Activated gamma-delta T cell (primary cell): Measurements from ENCODE around the gene MXD1.
"Not testable (repeated sequence)": the region's sequence is repeated elsewhere in the genome, so short reads cannot be mapped to it uniquely, and the experiment has no call there.

Experiments
- DNase-seq: peaks from one replicate; lab custom pipeline; 2025; lab: John Stamatoyannopoulos, UW

The MXD1 gene

DNA sequence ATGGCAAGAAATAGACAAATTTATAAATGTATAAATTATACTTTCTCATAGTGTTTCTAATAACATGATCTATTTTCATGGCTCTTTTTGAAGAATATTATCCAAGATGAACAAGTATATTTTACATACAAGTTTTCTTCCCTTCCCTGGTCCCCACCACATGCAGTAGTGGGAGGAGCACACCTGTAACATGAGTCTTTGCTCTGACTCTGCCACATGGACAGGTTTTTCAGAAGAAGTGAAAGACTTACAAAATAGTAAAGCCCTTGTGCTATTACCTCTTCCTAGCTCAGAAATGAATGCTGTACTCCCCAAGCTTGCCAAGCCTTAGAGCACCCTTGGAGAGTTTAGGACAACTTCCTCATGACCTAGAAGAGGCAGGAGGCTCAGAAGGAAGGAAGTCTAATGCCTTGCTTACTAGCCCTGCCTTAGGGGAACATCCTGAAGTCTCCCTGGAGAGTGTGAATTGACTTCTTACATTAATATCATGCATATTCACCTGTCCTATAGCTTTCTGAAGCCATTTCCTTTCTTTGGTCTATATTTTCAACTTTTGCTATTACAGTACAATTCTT, 18.4 kb downstream of the MXD1 start:
- no peak for DNase-seq

DNA sequence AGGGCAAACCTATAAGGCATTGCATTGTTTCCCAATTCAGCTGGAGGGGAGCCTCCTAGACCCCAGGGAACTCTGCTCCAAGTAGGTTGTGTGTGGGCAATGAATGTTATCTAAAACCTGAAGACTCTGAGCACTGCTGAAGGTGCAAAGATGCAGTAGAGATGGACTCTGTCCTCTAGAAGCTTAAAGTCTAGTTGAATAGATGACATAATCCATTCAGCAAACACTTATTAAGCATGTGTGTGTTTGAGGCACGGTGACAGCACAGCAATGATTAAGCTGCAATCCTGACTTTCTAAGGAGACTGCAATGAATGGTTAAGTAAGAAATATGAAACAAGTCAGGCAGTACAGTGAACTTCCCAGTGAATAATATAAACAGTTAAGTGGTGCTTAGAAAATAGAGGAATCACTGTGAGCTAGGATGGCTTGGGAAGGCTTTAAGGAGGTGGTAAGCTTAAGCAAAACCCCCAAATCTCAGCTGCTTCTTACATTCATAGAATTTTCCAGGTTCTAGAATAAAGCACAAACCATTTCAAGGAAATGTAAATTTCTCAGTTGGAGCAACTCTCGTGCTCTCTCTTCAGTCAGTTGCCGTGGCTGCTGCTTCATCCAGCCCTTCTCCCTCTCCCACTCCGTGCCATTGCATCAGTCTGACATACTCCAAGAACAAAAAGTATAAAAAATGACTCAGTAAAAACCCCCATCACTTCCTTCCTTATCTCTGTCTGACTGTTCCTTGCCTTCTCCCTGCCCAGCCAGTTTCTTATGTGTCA, 19.1 kb downstream of the MXD1 start:
- DNase-seq, result no peak

- no peak for DNase-seq
Observed at GRCh38 chr2:69934614-69934908, 19.7 kb downstream of the MXD1 start.

- no peak for DNase-seq
Observed at GRCh38 chr2:69935011-69935410, 20.1 kb downstream of the MXD1 start.

DNA sequence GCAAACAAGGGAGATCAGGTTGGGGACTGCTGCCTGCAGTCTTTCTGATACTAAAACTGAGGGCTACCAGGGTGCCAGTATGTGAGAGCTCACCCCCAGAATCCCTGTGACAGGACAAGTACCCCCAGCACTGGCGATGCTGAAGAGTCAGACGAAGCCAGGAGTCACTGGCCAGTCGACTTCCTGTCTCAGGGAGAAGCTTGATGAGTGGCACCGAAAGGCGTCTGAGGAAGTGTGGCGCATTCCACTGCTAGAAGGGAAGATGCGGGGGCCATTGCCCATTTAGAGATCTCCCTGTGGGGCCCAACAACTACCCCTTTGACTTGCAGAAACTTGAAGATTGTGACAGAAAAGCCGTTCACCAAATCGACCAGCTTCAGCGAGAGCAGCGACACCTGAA, 22.0 kb downstream of the MXD1 start:
- no peak for DNase-seq

- no peak for DNase-seq
Observed at GRCh38 chr2:69937968-69938367, 23.1 kb downstream of the MXD1 start.

DNA sequence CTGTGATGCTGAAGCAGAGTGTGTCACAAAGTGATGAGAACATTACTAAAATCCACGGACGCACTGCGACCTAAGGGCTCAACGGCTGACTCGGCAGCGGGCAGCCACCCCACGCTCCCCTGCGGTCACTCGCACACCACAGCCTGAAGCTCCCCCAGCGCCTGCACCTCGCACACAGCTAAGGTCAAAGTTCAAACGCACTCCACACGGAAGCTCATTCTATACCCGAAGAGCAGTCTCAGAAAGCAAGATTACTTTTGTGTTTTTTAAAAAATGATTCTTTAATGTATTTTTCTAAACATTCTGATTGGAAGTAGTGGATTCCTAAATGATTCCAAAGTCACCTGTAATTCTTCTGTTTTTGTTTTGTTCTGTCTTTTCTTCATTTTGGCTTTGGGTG, 24.8 kb downstream of the MXD1 start:
- DNase-seq, result no peak

GRCh38 chr2:69940691-69941090, 25.8 kb downstream of the MXD1 start:
- DNase-seq, result no peak

DNA sequence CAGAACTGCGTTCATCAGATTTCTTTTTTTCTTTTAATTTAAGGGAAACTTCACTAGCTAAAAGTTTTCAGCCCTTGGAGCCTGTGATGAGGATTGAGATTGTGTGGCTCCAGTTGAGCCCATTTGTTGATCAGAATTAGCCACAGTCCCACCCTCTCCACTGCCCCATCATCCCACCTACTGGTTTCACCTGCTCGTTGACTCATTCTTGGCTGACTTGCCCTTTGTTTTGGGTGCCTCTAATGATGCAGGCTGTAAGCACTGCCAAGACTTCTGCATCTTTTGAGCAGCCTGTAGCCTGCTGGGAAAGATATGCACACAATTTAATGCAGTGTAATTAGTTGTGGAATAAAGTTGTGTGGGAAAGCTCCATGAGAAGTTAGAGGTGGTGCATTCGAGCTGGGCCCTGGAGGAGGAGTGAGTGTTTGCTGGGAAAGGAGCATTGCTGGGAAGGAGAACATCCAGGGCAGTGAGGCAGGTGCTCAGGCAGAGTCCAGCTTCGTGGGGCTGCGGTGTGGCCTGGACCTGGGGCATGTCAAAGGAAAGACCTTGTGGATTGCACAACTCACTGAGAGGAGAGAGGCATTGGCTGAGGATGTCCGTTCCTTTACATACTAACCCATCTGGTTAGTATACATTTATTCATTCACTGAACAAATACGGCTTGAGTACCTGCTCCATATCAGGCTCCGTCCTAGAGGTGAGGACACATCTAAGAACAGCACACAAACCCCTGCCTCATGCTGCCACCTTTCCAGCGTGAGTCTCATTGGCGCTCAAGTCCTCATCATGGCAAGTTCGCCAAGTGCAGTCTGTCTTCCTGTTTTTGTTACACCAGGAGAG, 28.3 kb downstream of the MXD1 start:
- DNase-seq, result no peak

GRCh38 chr2:69943843-69944525, 29.1 kb downstream of the MXD1 start:
- DNase-seq, result no peak

DNA sequence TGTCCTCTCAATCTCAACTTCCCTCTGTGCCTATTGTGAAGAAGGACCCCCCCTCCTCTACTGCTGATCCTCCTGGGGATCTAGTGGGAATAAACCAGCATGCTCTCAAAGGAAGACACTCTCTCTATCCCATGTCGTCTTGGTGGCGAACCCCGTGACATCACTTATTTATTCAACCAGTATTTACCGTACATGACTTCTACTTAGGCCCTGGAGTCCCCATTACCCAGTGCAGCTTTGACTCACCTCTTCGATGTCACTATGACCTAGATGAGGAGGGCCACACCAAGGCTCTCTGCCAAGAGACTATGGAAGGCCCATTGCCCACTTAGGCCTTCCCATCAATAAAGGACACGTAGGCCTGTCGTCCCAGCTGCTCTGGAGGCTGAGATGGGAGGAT, 29.8 kb downstream of the MXD1 start:
- DNase-seq, result no peak

GRCh38 chr2:69945441-69945840, 30.5 kb downstream of the MXD1 start:
- no peak for DNase-seq

GRCh38 chr2:69945941-69946340, 31.0 kb downstream of the MXD1 start:
- no peak for DNase-seq

GRCh38 chr2:69946351-69947324, 31.7 kb downstream of the MXD1 start:
- DNase-seq, result no peak

- DNase-seq, result no peak
Observed at GRCh38 chr2:69947325-69947931, 32.5 kb downstream of the MXD1 start.

- DNase-seq, result no peak
Observed at GRCh38 chr2:69948032-69948962, 33.4 kb downstream of the MXD1 start.

DNA sequence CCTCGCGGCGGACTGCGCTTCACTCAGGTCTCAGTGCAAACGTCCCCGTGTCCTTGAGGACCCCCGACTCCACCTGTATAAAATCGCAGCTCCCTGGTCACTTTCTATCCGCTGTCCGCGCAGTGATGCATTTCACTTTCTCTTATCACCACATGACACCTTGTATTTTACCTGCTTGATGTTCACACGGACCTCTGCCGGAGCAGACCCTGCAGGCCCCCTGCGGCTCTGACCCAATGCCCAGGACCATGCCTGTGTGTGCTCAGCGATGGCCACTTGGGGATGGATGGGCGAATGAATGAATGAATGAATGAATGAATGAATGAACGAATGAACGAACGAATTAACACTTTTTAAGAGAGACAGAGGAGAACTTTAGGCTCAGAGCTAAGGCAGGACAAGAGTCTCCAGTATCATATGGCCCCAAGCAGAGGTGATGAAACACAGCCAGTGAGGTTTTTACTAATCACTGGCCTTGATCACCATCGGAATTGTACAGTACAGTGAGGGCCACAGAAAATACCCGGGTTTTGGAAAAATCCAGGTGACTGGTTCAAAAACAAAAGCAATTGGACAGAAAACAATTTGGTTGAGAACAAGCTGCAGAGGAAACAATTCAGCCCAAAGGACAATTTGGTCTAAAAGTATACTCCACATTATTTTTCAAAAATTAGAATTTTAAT, 34.2 kb downstream of the MXD1 start:
- DNase-seq, result no peak

DNA sequence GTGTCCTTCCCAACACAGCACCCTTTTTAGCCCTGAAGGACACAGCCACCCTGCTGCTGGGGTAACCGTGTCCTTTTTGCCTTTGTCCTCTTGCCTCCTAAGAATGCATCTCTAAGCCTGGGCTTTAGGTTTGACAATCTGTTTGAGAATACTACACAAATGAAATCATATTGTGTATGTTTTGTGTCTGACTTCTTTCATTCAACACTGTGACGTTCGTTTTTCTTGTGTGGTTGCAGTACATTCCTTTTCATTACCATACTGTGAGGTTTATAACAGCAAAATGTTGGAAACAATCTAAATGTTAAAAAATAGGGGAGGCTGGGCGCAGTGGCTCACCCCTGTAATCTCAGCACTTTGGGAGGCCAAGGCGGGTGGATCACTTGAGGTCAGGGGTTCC, 35.3 kb downstream of the MXD1 start:
- DNase-seq, result no peak

- DNase-seq, result not testable (repeated sequence)
Observed at GRCh38 chr2:69950671-69951070, 35.8 kb downstream of the MXD1 start.
